CD4-positive, alpha-beta T cell treated with Interleukin-4 for 1 hour (primary cell): ENCODE data around the gene MUC3A.
"Not testable (repeated sequence)": the region's sequence is repeated elsewhere in the genome, so short reads cannot be mapped to it uniquely, and the experiment has no call there.

Experiments
- DNase-seq, 2 donors: peaks; one replicate each; pipeline ENCODE4 v3.0.0-alpha.2; 2020 to 2022

Gene MUC3A

GRCh38 chr7:100949227-100949932 is at the start of gene MUC3A:
MUC3A (plus strand) TSS chr7:100949534; CDS start chr7:100949625, 91 bp downstream.
- no peak for DNase-seq

- DNase-seq: no peak
Observed at GRCh38 chr7:100900978-100901377, 48.4 kb upstream of the MUC3A start.

- DNase-seq: no peak
Observed at GRCh38 chr7:100901921-100902332, 47.4 kb upstream of the MUC3A start.

- no peak for DNase-seq
Observed at GRCh38 chr7:100902638-100903037, 46.7 kb upstream of the MUC3A start.

GRCh38 chr7:100908512-100908911 is 40.8 kb upstream of the MUC3A start:
- DNase-seq: no peak

- peak in 1 of 2 donors; percentile 54 for DNase-seq
Observed at GRCh38 chr7:100910443-100910842, 38.9 kb upstream of the MUC3A start.

- DNase-seq: no peak
Observed at GRCh38 chr7:100911484-100911883, 37.9 kb upstream of the MUC3A start.

- DNase-seq: no peak
Observed at GRCh38 chr7:100914208-100914878, 35.0 kb upstream of the MUC3A start.

GRCh38 chr7:100914879-100915447 is 34.4 kb upstream of the MUC3A start:
- peak in 1 of 2 donors; percentile 54 for DNase-seq

GRCh38 chr7:100919335-100919734 is 30.0 kb upstream of the MUC3A start:
- DNase-seq: not testable (repeated sequence)

- DNase-seq: not testable (repeated sequence)
Observed at GRCh38 chr7:100919779-100920437, 29.4 kb upstream of the MUC3A start.

GRCh38 chr7:100921039-100921438 is 28.3 kb upstream of the MUC3A start:
- no peak for DNase-seq

GRCh38 chr7:100923616-100924015 is 25.7 kb upstream of the MUC3A start:
- DNase-seq: not testable (repeated sequence)

- DNase-seq: no peak
Observed at GRCh38 chr7:100929808-100930174, 19.5 kb upstream of the MUC3A start.

GRCh38 chr7:100933734-100934133 is 15.6 kb upstream of the MUC3A start:
- no peak for DNase-seq

- not testable (repeated sequence) for DNase-seq
Observed at GRCh38 chr7:100935381-100935780, 14.0 kb upstream of the MUC3A start.

GRCh38 chr7:100936167-100936566 is 13.2 kb upstream of the MUC3A start:
- not testable (repeated sequence) for DNase-seq

- DNase-seq: no peak
Observed at GRCh38 chr7:100942045-100942774, 7.1 kb upstream of the MUC3A start.

- DNase-seq: no peak
Observed at GRCh38 chr7:100943693-100944092, 5.6 kb upstream of the MUC3A start.

- DNase-seq: no peak
Observed at GRCh38 chr7:100944138-100944537, 5.2 kb upstream of the MUC3A start.

- no peak for DNase-seq
Observed at GRCh38 chr7:100946111-100946510, 3.2 kb upstream of the MUC3A start.

- no peak for DNase-seq
Observed at GRCh38 chr7:100946766-100947365, 2.5 kb upstream of the MUC3A start.
